K562 (cell line): Measurements from ENCODE around the gene KCNG1. TPM values are rescaled to one million over a fixed set of nuclear protein-coding genes. Genes with fewer than 3 reads are reported as not detected.

Experiments
- CEBPB ChIP-seq: fragments of 450-650 bp; IDR thresholded peaks from 2 replicates; pipeline ENCODE4 v1.6.1; 2016; ENCODE audit warnings: missing genetic modification characterization, missing compliant biosample characterization
- CXXC5 ChIP-seq: fragments of 250-450 bp; sonication (Bioruptor Pico); IDR thresholded peaks from 2 replicates; pipeline ENCODE4 v1.8.0; 2022; ENCODE audit warnings: inconsistent platforms, mild to moderate bottlenecking, moderate library complexity
- MCM3 ChIP-seq: fragments of 450-650 bp; IDR thresholded peaks from 2 replicates; pipeline ENCODE4 v1.6.1; 2016
- MXI1 ChIP-seq: IDR thresholded peaks from 2 replicates; pipeline ENCODE4 v1.6.1; 2011; ENCODE audit warnings: low read depth, mild to moderate bottlenecking, improper control_type of control experiment, low read length
- NFE2 ChIP-seq: IDR thresholded peaks from 2 replicates; pipeline ENCODE4 v1.6.1; 2014; ENCODE audit warnings: antibody characterized with exemption, low read depth
- POLR2AphosphoS2 ChIP-seq: IDR thresholded peaks from 2 replicates; pipeline ENCODE4 v1.6.1; 2012; ENCODE audit warnings: low read length, improper control_type of control experiment
- RBM39 ChIP-seq: fragments of 200-400 bp; formaldehyde crosslinking; optimal IDR thresholded peaks from 2 replicates; pipeline ENCODE3; 2018; ENCODE audit warnings: low read depth, low read length
- SMARCC2 ChIP-seq: fragments of 450-650 bp; IDR thresholded peaks from 2 replicates; pipeline ENCODE4 v1.6.1; 2017; ENCODE audit warnings: antibody characterized with exemption, moderate library complexity, mild to moderate bottlenecking, low read depth
- SRSF7 ChIP-seq: fragments of 200-400 bp; formaldehyde crosslinking; optimal IDR thresholded peaks from 2 replicates; pipeline ENCODE3; 2017; ENCODE audit warnings: mild to moderate bottlenecking, low read depth, low read length
- ZBED1 ChIP-seq: IDR thresholded peaks from 2 replicates; pipeline ENCODE4 v1.6.1; 2014
- ZNF124 ChIP-seq: sonication (generic); formaldehyde crosslinking; IDR thresholded peaks from 2 replicates; pipeline ENCODE4 v1.8.1; 2022; ENCODE audit warnings: missing genetic modification reagents
- ZNF133 ChIP-seq: fragments of 250-450 bp; sonication (Bioruptor Pico); IDR thresholded peaks from 2 replicates; pipeline ENCODE4 v1.4.0; 2020; ENCODE audit warnings: mild to moderate bottlenecking
- ZNF274 ChIP-seq: IDR thresholded peaks from 2 replicates; pipeline ENCODE4 v1.6.1; 2011; ENCODE audit warnings: low read depth, mild to moderate bottlenecking, low read length, moderate library complexity, borderline replicate concordance
- ZNF589 ChIP-seq: fragments of 200-800 bp; sonication (Bioruptor generic); IDR thresholded peaks from 2 replicates; pipeline ENCODE4 v1.6.1; 2016; ENCODE audit warnings: low read depth, missing genetic modification characterization, missing compliant biosample characterization
- polyA plus RNA-seq, 8 experiments: library from polyadenylated mRNA; depleted of rRNA in 4 of 8; stranded (reverse) in 5 of 8; unstranded in 3 of 8; fragments of >200 nt; fragmentation: Nextera tagmentation in 2 of 8; fragmentation: Illumina TruSeq in 1 of 8; extraction: Ambion mirVana in 2 of 8; extraction: Trizol in 1 of 8; gene quantifications; 2 replicates each; pipeline versions ENCODE4 v1.2.1 to v1.2.3, GENCODE V29; 2011 to 2014; ENCODE audit warnings: inconsistent platforms in 1 of 8, missing spikeins in 1 of 8
- total RNA-seq, 7 experiments: library from RNA; depleted of rRNA in 6 of 7; stranded (reverse); fragments of >200 nt in 6 of 7; fragmentation: Illumina TruSeq in 2 of 7; extraction: Trizol in 2 of 7; gene quantifications; 2 replicates each; pipeline versions ENCODE4 v1.2.1 to v1.2.3, GENCODE V29; 2011 to 2021; ENCODE audit warnings: low replicate concordance in 1 of 7
- TF ChIP-seq, protein P1 (sequence below), 2 experiments: fragments of 450-650 bp; IDR thresholded peaks; 2 replicates each; pipeline ENCODE4 v1.6.1; 2016; ENCODE audit warnings: mild to moderate bottlenecking in 2 of 2, borderline replicate concordance in 1 of 2, low read depth in 1 of 2, moderate library complexity in 1 of 2
- TF ChIP-seq, protein P2 (sequence below): fragments of 150-350 bp; IDR thresholded peaks from 2 replicates; pipeline ENCODE4 v1.6.1; 2014; ENCODE audit warnings: low read depth, mild to moderate bottlenecking, low read length, borderline replicate concordance
- TF ChIP-seq, protein P3 (sequence below): fragments of 450-650 bp; formaldehyde crosslinking; IDR thresholded peaks from 2 replicates; pipeline ENCODE4 v1.4.0; 2022; ENCODE audit warnings: mild to moderate bottlenecking, moderate library complexity

Gene KCNG1
- total and polyA plus RNA-seq, 9 of the 15 experiments (the other 6 are each of a cell fraction or from before 2014, with no cell fraction given) = 0.06 to 1.5 (median 0.22) TPM; not detected in 2

DNA sequence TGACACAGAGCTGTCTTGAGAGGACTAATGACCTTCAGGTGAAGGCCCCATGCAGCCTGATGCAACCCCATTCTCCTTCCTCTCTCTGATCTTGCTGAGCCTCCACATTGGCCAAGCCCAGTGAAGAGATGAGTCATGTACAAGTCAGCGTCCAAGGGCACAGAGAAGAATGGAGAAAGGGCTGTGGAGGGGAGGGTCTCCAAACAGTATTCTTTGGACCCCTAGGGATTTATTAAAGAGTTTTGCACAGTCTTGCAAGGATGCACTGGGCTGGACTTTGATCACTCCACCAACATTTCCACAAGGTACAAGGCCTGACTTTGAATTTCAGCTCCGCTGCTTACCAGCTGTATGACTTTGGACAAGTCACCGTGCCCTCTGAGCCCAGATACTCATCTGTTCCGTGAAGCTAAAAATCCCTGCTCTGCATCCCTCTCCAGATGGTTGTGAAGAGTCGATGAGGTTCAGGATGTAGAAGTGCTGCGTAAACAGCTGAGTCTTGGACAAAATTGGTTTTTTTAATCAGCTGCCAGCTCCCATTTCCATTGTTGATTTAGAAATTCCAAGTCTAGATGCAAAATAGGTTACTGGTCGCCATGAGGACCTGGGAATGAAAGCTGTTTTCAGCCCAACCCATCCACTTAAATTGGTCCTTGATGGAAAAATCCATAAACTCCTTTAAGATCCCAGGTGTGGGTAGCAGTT lies 14.1 kb upstream of the KCNG1 start (continued):
- TF ChIP-seq, protein P1, sequence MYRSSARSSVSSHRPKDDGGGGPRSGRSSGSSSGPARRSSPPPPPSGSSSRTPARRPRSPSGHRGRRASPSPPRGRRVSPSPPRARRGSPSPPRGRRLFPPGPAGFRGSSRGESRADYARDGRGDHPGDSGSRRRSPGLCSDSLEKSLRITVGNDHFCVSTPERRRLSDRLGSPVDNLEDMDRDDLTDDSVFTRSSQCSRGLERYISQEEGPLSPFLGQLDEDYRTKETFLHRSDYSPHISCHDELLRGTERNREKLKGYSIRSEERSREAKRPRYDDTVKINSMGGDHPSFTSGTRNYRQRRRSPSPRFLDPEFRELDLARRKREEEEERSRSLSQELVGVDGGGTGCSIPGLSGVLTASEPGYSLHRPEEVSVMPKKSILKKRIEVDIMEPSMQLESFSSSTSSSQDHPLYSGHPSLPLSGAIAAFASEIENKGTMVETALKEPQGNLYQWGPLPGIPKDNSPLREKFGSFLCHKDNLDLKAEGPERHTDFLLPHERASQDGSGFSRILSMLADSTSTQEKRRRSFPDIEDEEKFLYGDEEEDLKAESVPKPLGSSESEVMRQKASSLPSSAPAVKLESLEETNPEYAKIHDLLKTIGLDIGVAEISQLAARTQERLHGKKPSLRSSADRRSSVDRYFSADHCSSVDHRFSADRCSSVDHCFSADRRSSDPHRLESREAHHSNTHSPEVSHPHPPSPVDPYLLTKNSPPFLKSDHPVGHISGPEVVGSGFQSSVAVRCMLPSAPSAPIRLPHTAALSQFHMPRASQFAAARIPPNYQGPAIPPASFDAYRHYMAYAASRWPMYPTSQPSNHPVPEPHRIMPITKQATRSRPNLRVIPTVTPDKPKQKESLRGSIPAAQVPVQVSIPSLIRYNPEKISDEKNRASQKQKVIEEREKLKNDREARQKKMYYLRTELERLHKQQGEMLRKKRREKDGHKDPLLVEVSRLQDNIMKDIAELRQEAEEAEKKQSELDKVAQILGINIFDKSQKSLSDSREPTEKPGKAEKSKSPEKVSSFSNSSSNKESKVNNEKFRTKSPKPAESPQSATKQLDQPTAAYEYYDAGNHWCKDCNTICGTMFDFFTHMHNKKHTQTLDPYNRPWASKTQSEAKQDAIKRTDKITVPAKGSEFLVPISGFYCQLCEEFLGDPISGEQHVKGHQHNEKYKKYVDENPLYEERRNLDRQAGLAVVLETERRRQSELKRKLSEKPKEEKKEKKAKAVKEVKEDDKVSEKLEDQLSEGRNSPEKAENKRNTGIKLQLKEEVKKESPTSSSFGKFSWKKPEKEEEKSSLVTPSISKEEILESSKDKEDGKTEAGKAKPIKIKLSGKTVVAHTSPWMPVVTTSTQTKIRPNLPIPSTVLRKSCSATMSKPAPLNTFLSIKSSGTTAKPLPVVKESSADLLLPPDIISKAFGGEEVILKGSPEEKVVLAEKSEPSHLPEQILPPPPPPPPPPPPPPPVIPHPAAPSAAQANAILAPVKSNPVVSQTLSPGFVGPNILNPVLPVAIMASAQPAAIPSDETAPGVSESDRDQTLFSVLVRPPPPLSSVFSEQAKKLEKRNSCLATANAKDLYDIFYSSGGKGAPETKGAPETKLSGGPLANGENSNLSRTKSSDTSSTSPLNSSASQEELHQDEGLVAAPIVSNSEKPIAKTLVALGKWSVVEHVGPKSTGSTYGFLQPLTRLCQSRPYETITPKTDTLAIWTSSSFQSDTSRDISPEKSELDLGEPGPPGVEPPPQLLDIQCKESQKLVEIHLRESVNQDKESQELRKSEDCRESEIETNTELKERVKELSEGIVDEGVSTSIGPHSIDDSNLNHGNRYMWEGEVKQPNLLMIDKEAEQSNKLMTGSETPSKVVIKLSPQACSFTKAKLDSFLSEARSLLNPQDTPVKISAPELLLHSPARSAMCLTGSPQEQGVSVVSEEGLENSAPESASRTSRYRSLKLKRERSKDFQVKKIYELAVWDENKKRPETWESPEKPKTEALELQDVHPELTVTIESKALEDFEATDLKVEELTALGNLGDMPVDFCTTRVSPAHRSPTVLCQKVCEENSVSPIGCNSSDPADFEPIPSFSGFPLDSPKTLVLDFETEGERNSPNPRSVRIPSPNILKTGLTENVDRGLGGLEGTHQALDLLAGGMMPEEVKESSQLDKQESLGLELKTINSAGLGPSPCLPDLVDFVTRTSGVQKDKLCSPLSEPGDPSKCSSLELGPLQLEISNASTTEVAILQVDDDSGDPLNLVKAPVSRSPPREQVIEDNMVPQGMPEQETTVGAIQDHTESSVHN (IDR thresholded peaks at IDR 0.05; ENCODE audit: borderline replicate concordance in 1 of 2, low read depth in 1 of 2) = no peak; a peak in 1 of 4 replicates
- no peak for TF ChIP-seq MCM3
- TF ChIP-seq ZBED1 = no peak
- TF ChIP-seq, protein P2, sequence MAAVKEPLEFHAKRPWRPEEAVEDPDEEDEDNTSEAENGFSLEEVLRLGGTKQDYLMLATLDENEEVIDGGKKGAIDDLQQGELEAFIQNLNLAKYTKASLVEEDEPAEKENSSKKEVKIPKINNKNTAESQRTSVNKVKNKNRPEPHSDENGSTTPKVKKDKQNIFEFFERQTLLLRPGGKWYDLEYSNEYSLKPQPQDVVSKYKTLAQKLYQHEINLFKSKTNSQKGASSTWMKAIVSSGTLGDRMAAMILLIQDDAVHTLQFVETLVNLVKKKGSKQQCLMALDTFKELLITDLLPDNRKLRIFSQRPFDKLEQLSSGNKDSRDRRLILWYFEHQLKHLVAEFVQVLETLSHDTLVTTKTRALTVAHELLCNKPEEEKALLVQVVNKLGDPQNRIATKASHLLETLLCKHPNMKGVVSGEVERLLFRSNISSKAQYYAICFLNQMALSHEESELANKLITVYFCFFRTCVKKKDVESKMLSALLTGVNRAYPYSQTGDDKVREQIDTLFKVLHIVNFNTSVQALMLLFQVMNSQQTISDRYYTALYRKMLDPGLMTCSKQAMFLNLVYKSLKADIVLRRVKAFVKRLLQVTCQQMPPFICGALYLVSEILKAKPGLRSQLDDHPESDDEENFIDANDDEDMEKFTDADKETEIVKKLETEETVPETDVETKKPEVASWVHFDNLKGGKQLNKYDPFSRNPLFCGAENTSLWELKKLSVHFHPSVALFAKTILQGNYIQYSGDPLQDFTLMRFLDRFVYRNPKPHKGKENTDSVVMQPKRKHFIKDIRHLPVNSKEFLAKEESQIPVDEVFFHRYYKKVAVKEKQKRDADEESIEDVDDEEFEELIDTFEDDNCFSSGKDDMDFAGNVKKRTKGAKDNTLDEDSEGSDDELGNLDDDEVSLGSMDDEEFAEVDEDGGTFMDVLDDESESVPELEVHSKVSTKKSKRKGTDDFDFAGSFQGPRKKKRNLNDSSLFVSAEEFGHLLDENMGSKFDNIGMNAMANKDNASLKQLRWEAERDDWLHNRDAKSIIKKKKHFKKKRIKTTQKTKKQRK = no peak
- peak; percentile 90 for TF ChIP-seq ZNF589 (CRISPR knock-in tag)
- no peak for TF ChIP-seq ZNF133 (CRISPR knock-in tag)
- TF ChIP-seq SRSF7 = no peak
- TF ChIP-seq ZNF124 (CRISPR knock-in tag) = no peak
- TF ChIP-seq SMARCC2 = no peak
- TF ChIP-seq RBM39 = no peak
- no peak for TF ChIP-seq CXXC5 (CRISPR knock-in tag)
- peak; percentile 30; the same call in 1 of the 2 replicates for TF ChIP-seq NFE2
- TF ChIP-seq MXI1 = no peak
- no peak for TF ChIP-seq CEBPB
- TF ChIP-seq, protein P3, sequence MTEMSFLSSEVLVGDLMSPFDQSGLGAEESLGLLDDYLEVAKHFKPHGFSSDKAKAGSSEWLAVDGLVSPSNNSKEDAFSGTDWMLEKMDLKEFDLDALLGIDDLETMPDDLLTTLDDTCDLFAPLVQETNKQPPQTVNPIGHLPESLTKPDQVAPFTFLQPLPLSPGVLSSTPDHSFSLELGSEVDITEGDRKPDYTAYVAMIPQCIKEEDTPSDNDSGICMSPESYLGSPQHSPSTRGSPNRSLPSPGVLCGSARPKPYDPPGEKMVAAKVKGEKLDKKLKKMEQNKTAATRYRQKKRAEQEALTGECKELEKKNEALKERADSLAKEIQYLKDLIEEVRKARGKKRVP (CRISPR knock-in tag) = no peak; the same call in 1 of the 2 replicates
- no peak for TF ChIP-seq ZNF274
- TF ChIP-seq POLR2AphosphoS2 = no peak
